Femur (tissue), 1 donor: ENCODE measurements around the gene PGBD1.

Experiments
- DNase-seq: peaks from one replicate; pipeline ENCODE4 v3.0.0-alpha.2; 2017

The PGBD1 gene

GRCh38 chr6:28335564-28336283 lies 54.4 kb downstream of the PGBD1 start, which contains the start of gene ZSCAN31:
TSS of gene ZSCAN31 (minus strand) at chr6:28336148. CDS start at chr6:28329683, 6,465 bp downstream.
- peak; percentile 97 for DNase-seq

- DNase-seq = peak; percentile 76
Observed at GRCh38 chr6:28336284-28337120, 55.1 kb downstream of the PGBD1 start.

GRCh38 chr6:28337121-28337520 lies 55.7 kb downstream of the PGBD1 start:
- no peak for DNase-seq

GRCh38 chr6:28340310-28341095 lies 59.1 kb downstream of the PGBD1 start:
- DNase-seq = no peak

GRCh38 chr6:28343898-28344677 lies 62.7 kb downstream of the PGBD1 start:
- DNase-seq = no peak

- DNase-seq = no peak
Observed at GRCh38 chr6:28345201-28345600, 63.8 kb downstream of the PGBD1 start.

- no peak for DNase-seq
Observed at GRCh38 chr6:28347119-28347518, 65.7 kb downstream of the PGBD1 start.

- no peak for DNase-seq
Observed at GRCh38 chr6:28349344-28349891, 68.0 kb downstream of the PGBD1 start.

- peak; percentile 91 for DNase-seq
Observed at GRCh38 chr6:28349892-28350737, 68.7 kb downstream of the PGBD1 start, which contains the start of gene ZKSCAN3. TSS of gene ZKSCAN3 (plus strand) at chr6:28349947. CDS start at chr6:28359587, 9,640 bp downstream.

GRCh38 chr6:28351087-28351486 lies 69.7 kb downstream of the PGBD1 start:
- no peak for DNase-seq

- DNase-seq = no peak
Observed at GRCh38 chr6:28351493-28351925, 70.1 kb downstream of the PGBD1 start.
